K562 (cell line): ENCODE data around the gene EOMES. TPM values are rescaled to one million over a fixed set of nuclear protein-coding genes. Genes with fewer than 3 reads are reported as not detected.

Experiments
- ATAC-seq: fragments of 200-7000 bp; cut with Tn5 transposase; 3 replicates; pipeline ENCODE4 v1.9.1; 2020; ENCODE audit warnings: moderate library complexity
- BruUV-seq: library from RNA; stranded (reverse); fragments of 400-500 nt; replicated peaks from 2 replicates; lab custom pipeline; 2021; lab: Mats Ljungman, UMichigan
- CTCF ChIA-PET: fragments of 300-600 bp; formaldehyde crosslinking; extraction: SDS; loops from one replicate; lab custom pipeline; 2021; ENCODE audit warnings: low intra/inter-chr PET ratio; lab: Yijun Ruan, JAX
- POLR2A ChIA-PET: fragments of 300-600, 350-650 bp; sonication (Branson Sonifier 250); formaldehyde crosslinking; extraction: SDS; loops from one replicate; lab custom pipeline; 2021; ENCODE audit warnings: antibody characterized with exemption, inconsistent platforms; lab: Yijun Ruan, JAX
- DNase-seq, 4 experiments: peaks; one replicate each; pipeline versions ENCODE4 v3.0.0 to v3.0.0-alpha.2; 2011 to 2018; ENCODE audit warnings: low spot score in 3 of 4, mixed read lengths in 3 of 4; ENCODE audit errors: extremely low read depth in 1 of 4
- FAIRE-seq: peaks from 2 replicates; lab custom pipeline; 2011; peaks lifted over from hg19 to GRCh38; lab: Jason Lieb, UNC
- H2AFZ ChIP-seq: 2 replicates; pipeline ENCODE4 v1.6.0; 2011; ENCODE audit warnings: low read depth, low read length, control low read depth, inconsistent platforms
- H3K27ac ChIP-seq: fragments of 200-600 bp; 3 replicates; pipeline ENCODE4 v1.8.0; 2011; ENCODE audit warnings: low read depth, mild to moderate bottlenecking, control low read depth, inconsistent platforms, low read length, moderate library complexity, mixed read lengths; ENCODE audit errors: extremely low read depth
- H3K27me3 ChIP-seq, 2 experiments: fragments of 300-600 bp in 1 of 2; 2 replicates in 1 of 2; 3 replicates in 1 of 2; pipeline versions ENCODE4 v1.6.0 to v1.8.0; 2011; ENCODE audit warnings: inconsistent platforms in 2 of 2, low read length in 2 of 2, mild to moderate bottlenecking in 1 of 2, mixed read lengths in 1 of 2, moderate library complexity in 1 of 2; ENCODE audit not compliant: control insufficient read depth in 2 of 2, insufficient read depth in 2 of 2
- H3K36me3 ChIP-seq: fragments of 300-600 bp; 3 replicates; pipeline ENCODE4 v1.8.0; 2011; ENCODE audit warnings: mild to moderate bottlenecking, low read length, inconsistent platforms; ENCODE audit not compliant: control insufficient read depth, insufficient read depth
- H3K4me1 ChIP-seq, 2 experiments: fragments of 200-600 bp in 1 of 2; replicated peaks in 1 of 2; 2 replicates in 1 of 2; 3 replicates in 1 of 2; pipeline versions ENCODE4 v1.5.1 to v1.8.0; 2011; ENCODE audit warnings: inconsistent platforms in 2 of 2, low read length in 2 of 2, mild to moderate bottlenecking in 1 of 2, mixed read lengths in 1 of 2, moderate library complexity in 1 of 2; ENCODE audit not compliant: control insufficient read depth in 2 of 2, insufficient read depth in 2 of 2
- H3K4me2 ChIP-seq: 2 replicates; pipeline ENCODE4 v1.6.1; 2011; ENCODE audit warnings: low read length, control low read depth, inconsistent platforms, mixed read lengths; ENCODE audit not compliant: insufficient read depth
- H3K4me3 ChIP-seq: fragments of 200-600 bp; sonication (generic), shearing (Covaris generic); 2 replicates; pipeline ENCODE4 v1.5.1; 2016; ENCODE audit warnings: control low read depth, inconsistent platforms
- H3K79me2 ChIP-seq: fragments of 200-600 bp; 3 replicates; pipeline ENCODE4 v1.8.0; 2011; ENCODE audit warnings: low read length, inconsistent platforms; ENCODE audit not compliant: control insufficient read depth, insufficient read depth
- H3K9ac ChIP-seq, 2 experiments: 2 replicates each; pipeline versions ENCODE4 v1.6.0 to v1.6.1; 2011; ENCODE audit warnings: low read depth in 2 of 2, low read length in 2 of 2, control low read depth in 1 of 2, inconsistent platforms in 1 of 2, mild to moderate bottlenecking in 1 of 2, mixed read lengths in 1 of 2; ENCODE audit not compliant: insufficient read depth in 1 of 2
- H3K9me1 ChIP-seq: one replicate; pipeline ENCODE4 v1.6.0; 2011; ENCODE audit warnings: inconsistent platforms, mild to moderate bottlenecking, low read length, moderate library complexity; ENCODE audit not compliant: control insufficient read depth, insufficient read depth
- H3K9me3 ChIP-seq: replicated peaks from 2 replicates; pipeline ENCODE4 v1.5.1; 2011; ENCODE audit warnings: low read depth, low read length, inconsistent platforms; ENCODE audit not compliant: control insufficient read depth, insufficient read depth
- H4K20me1 ChIP-seq: replicated peaks from 2 replicates; pipeline ENCODE4 v1.6.1; 2011; ENCODE audit warnings: low read length, inconsistent platforms, mixed read lengths; ENCODE audit not compliant: control insufficient read depth, insufficient read depth
- FUS ChIP-seq: fragments of 200-400 bp; formaldehyde crosslinking; optimal IDR thresholded peaks from 2 replicates; pipeline ENCODE3; 2017; ENCODE audit warnings: low read depth, low read length
- GTF2A2 ChIP-seq: IDR thresholded peaks from 2 replicates; pipeline ENCODE4 v1.6.1; 2016; ENCODE audit warnings: mild to moderate bottlenecking, missing genetic modification characterization, missing compliant biosample characterization
- HDAC6 ChIP-seq: IDR thresholded peaks from 2 replicates; pipeline ENCODE4 v1.6.1; 2012; ENCODE audit warnings: low read depth, mild to moderate bottlenecking, control low read depth, inconsistent platforms, low read length, moderate library complexity
- KHSRP ChIP-seq: fragments of 450-650 bp; IDR thresholded peaks from 2 replicates; pipeline ENCODE4 v1.6.1; 2017
- POLR2G ChIP-seq: fragments of 200-400 bp; formaldehyde crosslinking; IDR thresholded peaks from 2 replicates; pipeline ENCODE4 v1.6.1; 2017; ENCODE audit warnings: low read depth, mild to moderate bottlenecking, antibody characterized with exemption, low read length, moderate library complexity
- TAL1 ChIP-seq: fragments of 450-650 bp; IDR thresholded peaks from 2 replicates; pipeline ENCODE4 v1.6.1; 2016; ENCODE audit warnings: mild to moderate bottlenecking
- ZNF318 ChIP-seq, 2 experiments: fragments of 450-650 bp; IDR thresholded peaks; 2 replicates each; pipeline ENCODE4 v1.6.1; 2016; ENCODE audit warnings: mild to moderate bottlenecking in 2 of 2, borderline replicate concordance in 1 of 2, low read depth in 1 of 2, moderate library complexity in 1 of 2
- ZNF57 ChIP-seq: fragments of 450-650 bp; formaldehyde crosslinking; IDR thresholded peaks from 2 replicates; pipeline ENCODE4 v1.4.0; 2020; ENCODE audit warnings: mild to moderate bottlenecking, moderate library complexity
- ZNF707 ChIP-seq: fragments of 250-450 bp; sonication (Bioruptor Pico); conservative IDR thresholded peaks from 2 replicates; pipeline ENCODE4 v1.8.0; 2022; ENCODE audit warnings: inconsistent platforms, mild to moderate bottlenecking, moderate library complexity
- WGBS: fragments of 100-300 bp; shearing (Covaris generic); methylation state at CpG from one replicate; pipeline ENCODE4 v1.1.6; 2016; ENCODE audit warnings: low coverage, mixed read lengths; ENCODE audit not compliant: insufficient coverage; ENCODE audit errors: missing lambda C conversion rate; 5-methylcytosine and 5-hydroxymethylcytosine counted together
- in situ Hi-C: fragments of 300-500 bp; cut with MboI; formaldehyde crosslinking; loops from 4 replicates; pipeline ENCODE4 v1.15.0; 2018; ENCODE audit warnings: inconsistent platforms, mixed read lengths
- intact Hi-C: fragments of 100-400 bp; cut with micrococcal nuclease; formaldehyde crosslinking; loops from 2 replicates; pipeline ENCODE4 v1.14.2; 2022
- polyA plus RNA-seq, 8 experiments: library from polyadenylated mRNA; depleted of rRNA in 4 of 8; stranded (reverse) in 5 of 8; unstranded in 3 of 8; fragments of >200 nt; fragmentation: Nextera tagmentation in 2 of 8; fragmentation: Illumina TruSeq in 1 of 8; extraction: Ambion mirVana in 2 of 8; extraction: Trizol in 1 of 8; gene quantifications; 2 replicates each; pipeline versions ENCODE4 v1.2.1 to v1.2.3, GENCODE V29; 2011 to 2014; ENCODE audit warnings: inconsistent platforms in 1 of 8, missing spikeins in 1 of 8
- total RNA-seq, 7 experiments: library from RNA; depleted of rRNA in 6 of 7; stranded (reverse); fragments of >200 nt in 6 of 7; fragmentation: Illumina TruSeq in 2 of 7; extraction: Trizol in 2 of 7; gene quantifications; 2 replicates each; pipeline versions ENCODE4 v1.2.1 to v1.2.3, GENCODE V29; 2011 to 2021; ENCODE audit warnings: low replicate concordance in 1 of 7
- TF ChIP-seq, protein P1 (sequence below): fragments of 250-450 bp; sonication (Bioruptor Pico); IDR thresholded peaks from 2 replicates; pipeline ENCODE4 v1.8.0; 2021; ENCODE audit warnings: borderline replicate concordance, mild to moderate bottlenecking, moderate library complexity; ENCODE audit not compliant: poor library complexity, severe bottlenecking
- TF ChIP-seq, protein P2 (sequence below): fragments of 250-450 bp; sonication (Bioruptor Pico); IDR thresholded peaks from 2 replicates; pipeline ENCODE4 v1.8.0; 2022; ENCODE audit warnings: moderate library complexity, mild to moderate bottlenecking, inconsistent platforms
- TF ChIP-seq, protein P3 (sequence below): sonication (generic); formaldehyde crosslinking; IDR thresholded peaks from 2 replicates; pipeline ENCODE4 v1.9.0; 2022; ENCODE audit warnings: mild to moderate bottlenecking, missing genetic modification reagents

Gene EOMES
- total and polyA plus RNA-seq, 9 of the 15 experiments (the other 6 are each of a cell fraction or from before 2014, with no cell fraction given), result 0.07 TPM; not detected in 8

DNA sequence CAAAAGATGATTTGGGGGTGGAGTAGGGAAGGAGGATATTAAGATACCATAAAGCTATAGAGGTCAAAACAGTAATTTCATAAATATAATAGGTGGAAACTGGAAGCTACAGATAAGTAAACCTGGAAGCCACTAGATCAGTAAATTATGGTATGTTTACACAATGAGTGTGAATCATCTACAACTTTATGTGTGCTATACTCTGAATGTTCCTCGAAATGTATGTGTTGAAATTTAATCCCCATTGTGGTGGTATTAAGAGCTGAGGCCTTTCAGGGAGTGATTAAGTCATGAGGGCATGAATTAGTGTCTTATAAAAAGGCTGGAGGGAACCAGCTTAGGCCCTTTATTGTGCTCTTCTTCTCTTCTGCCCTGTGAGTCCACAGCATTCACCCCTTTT, 25.2 kb downstream of the EOMES start:
- H3K9me3 ChIP-seq, result no peaks in the 10 kb centered on the region; the same call in 1 of the 2 replicates
- H3K9ac ChIP-seq, result no peak overlapping the region
- H3K36me3 ChIP-seq, result no peaks in the 10 kb centered on the region
- WGBS, result 0% methylated on average over 1 of the region's 1 CpG
- ChIA-PET CTCF (no interaction called here), POLR2A (no interaction called here)
- intact Hi-C loops, result no loop called here
- no peak overlapping the region for H3K27ac ChIP-seq
- no peaks in the 10 kb centered on the region for H3K27me3 ChIP-seq
- no peaks in the 10 kb centered on the region for H3K79me2 ChIP-seq
- H3K4me2 ChIP-seq, result no peak overlapping the region
- DNase-seq (no peak), FAIRE-seq (no peak), ATAC-seq (no peak)
- no peaks in the 10 kb centered on the region for H4K20me1 ChIP-seq
- no peak overlapping the region for H3K4me3 ChIP-seq
- no peak overlapping the region for H2AFZ ChIP-seq
- H3K9me1 ChIP-seq, result no peaks in the 10 kb centered on the region
- no TSS peak for BruUV-seq
- no peaks in the 10 kb centered on the region for H3K4me1 ChIP-seq
- in situ Hi-C loops, result no loop called here
- TF ChIP-seq GTF2A2 (tag) (no peak), ZNF707 (no peak), POLR2G (no peak), ZNF318 (IDR thresholded peaks at IDR 0.05; ENCODE audit: borderline replicate concordance in 1 of 2, low read depth in 1 of 2) (no peak), HDAC6 (no peak), KHSRP (no peak), ZNF57 (CRISPR knock-in tag) (no peak), TAL1 (no peak), FUS (no peak)
- TF ChIP-seq, protein P1, sequence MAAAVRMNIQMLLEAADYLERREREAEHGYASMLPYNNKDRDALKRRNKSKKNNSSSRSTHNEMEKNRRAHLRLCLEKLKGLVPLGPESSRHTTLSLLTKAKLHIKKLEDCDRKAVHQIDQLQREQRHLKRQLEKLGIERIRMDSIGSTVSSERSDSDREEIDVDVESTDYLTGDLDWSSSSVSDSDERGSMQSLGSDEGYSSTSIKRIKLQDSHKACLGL (CRISPR knock-in tag), result no peak
- TF ChIP-seq, protein P2, sequence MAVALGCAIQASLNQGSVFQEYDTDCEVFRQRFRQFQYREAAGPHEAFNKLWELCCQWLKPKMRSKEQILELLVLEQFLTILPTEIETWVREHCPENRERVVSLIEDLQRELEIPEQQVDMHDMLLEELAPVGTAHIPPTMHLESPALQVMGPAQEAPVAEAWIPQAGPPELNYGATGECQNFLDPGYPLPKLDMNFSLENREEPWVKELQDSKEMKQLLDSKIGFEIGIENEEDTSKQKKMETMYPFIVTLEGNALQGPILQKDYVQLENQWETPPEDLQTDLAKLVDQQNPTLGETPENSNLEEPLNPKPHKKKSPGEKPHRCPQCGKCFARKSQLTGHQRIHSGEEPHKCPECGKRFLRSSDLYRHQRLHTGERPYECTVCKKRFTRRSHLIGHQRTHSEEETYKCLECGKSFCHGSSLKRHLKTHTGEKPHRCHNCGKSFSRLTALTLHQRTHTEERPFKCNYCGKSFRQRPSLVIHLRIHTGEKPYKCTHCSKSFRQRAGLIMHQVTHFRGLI, result no peak
- TF ChIP-seq, protein P3, sequence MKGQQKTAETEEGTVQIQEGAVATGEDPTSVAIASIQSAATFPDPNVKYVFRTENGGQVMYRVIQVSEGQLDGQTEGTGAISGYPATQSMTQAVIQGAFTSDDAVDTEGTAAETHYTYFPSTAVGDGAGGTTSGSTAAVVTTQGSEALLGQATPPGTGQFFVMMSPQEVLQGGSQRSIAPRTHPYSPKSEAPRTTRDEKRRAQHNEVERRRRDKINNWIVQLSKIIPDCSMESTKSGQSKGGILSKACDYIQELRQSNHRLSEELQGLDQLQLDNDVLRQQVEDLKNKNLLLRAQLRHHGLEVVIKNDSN (CRISPR knock-in tag), result no peak
